CD4-positive, alpha-beta T cell treated with Interferon gamma for 1 hour (primary cell): ENCODE results near the gene TULP4.
"Not testable (repeated sequence)": the region's sequence is repeated elsewhere in the genome, so short reads cannot be mapped to it uniquely, and the experiment has no call there.

ENCODE experiments used
- DNase-seq: peaks from one replicate; pipeline ENCODE4 v3.0.0-alpha.2; 2020

Gene TULP4

DNA sequence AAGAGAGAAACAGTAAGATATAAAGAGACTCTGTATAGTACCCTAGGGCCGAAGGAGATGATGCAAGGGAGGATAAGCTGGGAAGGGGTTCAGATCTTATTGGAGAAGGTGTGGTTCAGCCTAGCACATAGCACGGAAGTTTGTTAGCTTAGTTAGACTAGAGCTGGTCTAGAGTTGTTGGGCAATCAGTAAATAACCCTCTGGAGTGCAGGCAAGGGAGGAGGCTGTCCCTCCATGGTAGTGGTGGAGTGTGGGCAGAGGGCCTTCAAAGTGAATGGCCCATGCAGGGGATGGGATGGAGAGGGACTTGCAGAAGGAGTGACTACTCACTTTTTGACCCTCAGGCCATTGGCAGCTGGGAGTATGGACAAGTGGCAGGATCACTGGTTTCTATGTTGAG is 20.0 kb downstream of the TULP4 start:
- no peak for DNase-seq

DNA sequence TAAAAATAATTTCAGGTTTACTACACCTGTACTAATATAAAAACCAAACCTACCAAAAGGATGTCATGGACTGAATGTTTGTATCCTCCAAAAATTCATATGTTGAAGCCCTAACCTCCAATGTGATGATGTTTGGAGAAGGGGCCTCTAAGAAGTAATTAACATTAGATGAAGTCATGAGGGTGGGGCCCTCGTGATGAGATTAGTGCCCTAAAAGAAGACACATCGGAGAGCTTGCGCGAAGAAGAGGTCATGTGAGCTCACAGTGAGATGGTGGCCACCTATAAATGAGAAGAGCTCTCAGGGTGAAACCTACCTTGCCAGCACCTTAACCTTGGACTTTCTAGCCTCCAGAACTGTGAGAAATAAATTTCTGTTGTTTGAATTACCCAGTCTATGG is 20.8 kb downstream of the TULP4 start:
- DNase-seq = no peak

- DNase-seq = no peak
Observed at GRCh38 chr6:158334534-158334933, 22.3 kb downstream of the TULP4 start.

DNA sequence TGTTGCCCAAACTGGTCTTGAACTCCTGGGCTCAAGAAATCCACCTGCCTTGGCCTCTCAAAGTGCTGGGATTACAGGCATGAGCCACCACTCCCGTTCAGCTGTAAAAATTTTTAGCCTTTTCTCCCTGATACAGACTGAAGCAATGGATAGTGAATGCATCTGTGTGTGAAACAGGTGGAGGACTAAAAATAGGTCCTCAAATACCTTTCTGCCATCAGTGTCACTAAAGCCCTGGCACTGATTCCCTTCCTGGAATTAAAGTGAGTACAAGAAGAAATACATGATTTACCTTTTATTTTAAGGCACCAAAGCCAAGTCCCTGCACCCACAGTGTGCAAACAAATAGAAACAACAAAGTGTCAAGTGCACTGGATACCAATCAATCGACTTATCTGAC is 25.1 kb downstream of the TULP4 start:
- DNase-seq = no peak

DNA sequence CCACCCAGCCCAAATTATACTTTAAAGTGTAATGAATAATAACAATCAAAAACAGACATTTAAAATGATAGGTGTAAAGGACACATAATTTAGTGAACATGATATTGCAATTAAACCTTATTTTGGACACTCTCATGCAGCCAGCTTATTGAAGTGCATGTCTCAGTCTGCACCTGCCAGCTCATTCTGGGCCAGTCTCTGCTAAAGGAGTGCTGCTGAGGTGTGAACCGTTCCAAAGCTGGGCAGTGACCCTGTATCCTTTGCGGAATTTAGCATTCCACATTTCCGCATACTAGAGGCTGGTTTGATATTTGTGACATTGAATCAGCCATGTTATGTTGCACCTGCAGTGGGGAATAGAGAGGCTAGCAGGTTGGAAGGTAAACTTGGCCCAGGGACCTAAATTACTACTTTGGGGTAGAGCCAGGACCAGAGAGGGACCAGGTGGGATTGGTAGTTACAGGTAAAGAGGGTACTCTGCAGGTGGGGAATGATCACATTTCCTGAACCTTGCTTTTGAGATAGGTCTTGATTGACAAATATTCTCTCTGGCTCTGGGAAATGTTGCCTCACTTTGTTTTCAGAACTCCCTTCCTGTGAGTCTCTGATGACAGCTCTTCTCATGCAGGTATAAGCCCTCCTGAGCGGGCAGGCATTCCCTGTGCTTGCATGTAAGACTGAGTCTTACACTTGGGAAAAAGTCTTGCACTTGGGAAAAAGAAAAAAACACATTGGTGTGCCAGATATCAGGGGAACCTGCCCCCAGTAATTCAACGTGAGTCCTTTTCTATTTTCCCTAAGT is 26.2 kb downstream of the TULP4 start:
- DNase-seq = no peak

- DNase-seq = not testable (repeated sequence)
Observed at GRCh38 chr6:158339197-158339596, 26.9 kb downstream of the TULP4 start.

- no peak for DNase-seq
Observed at GRCh38 chr6:158340252-158340651, 28.0 kb downstream of the TULP4 start.

DNA sequence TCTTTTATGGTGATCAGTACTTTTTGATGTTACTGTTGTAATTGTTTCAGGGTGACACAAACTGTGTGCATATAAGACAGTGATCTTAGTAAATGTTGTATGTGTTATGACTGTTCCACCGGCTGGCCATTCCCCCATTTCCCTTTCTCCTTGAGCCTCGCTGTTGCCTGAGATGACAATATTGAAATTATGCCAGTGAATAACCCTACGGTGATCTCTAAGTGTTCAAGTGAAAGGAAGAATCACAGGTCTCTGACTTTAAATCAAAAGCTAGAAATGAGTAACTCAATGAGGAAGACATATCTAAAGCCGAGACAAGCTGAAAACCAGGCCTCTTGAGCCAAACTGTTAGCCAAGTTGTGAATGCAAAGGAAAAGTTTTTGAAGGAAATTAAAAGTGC is 32.3 kb downstream of the TULP4 start:
- no peak for DNase-seq

GRCh38 chr6:158345444-158345843 is 33.2 kb downstream of the TULP4 start:
- DNase-seq = not testable (repeated sequence)

- no peak for DNase-seq
Observed at GRCh38 chr6:158347335-158347734, 35.1 kb downstream of the TULP4 start.

DNA sequence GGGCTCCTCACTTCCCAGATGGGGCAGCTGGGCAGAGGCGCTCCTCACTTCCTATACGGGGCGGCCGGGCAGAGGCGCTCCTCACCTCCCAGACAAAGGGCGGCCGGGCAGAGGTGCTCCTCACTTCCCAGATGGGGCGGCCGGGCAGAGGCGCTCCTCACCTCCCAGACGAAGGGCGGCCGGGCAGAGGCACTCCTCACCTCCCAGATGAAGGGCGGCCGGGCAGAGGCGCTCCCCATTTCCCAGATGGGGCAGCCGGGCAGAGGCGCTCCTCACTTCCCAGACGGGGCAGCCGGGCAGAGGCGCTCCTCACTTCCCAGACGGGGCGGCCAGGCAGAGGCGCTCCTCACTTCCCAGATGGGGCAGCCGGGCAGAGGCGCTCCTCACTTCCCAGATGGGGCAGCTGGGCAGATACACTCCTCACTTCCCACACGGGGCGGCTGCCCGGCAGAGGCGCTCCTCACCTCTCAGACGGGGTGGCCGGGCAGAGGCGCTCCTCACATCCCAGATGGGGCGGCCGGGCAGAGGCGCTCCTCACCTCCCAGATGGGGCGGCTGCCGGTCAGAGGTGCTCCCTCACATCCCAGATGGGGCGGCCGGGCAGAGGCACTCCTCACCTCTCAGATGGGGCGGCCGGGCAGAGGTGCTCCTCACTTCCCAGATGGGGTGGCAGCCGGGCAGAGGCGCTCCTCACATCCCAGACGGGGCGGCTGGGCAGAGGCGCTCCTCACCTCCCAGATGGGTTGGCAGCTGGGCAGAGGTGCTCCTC is 36.7 kb downstream of the TULP4 start:
- DNase-seq = not testable (repeated sequence)

GRCh38 chr6:158349505-158350275 is 37.4 kb downstream of the TULP4 start:
- DNase-seq = not testable (repeated sequence)

GRCh38 chr6:158350731-158351130 is 38.5 kb downstream of the TULP4 start:
- not testable (repeated sequence) for DNase-seq

DNA sequence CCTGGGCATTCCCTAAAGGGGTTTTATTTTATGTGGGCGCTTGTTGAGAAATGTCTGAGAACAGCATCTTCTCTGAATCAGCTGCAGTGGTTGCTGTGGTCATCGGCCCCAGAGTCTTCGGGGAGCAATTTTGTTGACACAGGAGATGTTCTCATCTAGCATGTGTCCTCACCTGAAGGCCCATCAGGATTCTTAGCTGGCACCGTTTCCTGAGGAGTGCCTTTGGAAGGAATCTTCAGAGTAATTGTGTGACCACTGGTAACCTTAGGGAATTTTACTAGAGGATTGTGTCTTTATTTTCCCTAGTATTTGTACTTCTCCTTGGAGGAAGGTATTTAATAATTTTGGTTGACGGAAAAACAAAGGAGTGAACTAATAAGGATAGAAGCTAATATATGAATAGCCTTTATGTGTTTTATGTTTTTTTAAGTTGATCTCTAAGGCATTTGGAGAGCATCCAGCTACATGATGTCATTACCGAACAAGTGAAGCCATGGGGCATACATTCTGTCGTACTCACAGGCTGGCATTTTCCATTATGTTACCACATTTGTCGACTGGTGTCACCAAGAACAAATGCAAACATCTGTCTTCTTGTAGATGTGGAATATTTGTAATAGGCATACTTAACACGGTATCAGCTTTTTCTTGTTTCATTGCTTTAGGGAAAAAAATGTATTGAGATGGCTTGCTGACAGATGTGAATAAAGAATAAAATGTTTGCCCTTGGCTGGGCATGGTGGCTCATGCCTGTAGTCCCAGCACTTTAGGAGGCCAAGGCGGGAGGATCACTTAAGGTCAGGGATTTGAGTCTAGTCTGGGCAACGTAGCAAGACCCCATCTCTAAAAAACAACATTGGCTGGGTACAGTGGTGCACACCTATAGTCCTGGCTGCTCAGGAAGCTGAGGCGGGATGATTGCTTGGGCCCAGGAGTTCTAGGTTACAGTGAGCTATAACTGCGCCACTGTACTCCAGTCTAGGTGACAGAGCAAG is 41.9 kb downstream of the TULP4 start:
- DNase-seq = no peak

- no peak for DNase-seq
Observed at GRCh38 chr6:158356586-158357546, 44.6 kb downstream of the TULP4 start.

DNA sequence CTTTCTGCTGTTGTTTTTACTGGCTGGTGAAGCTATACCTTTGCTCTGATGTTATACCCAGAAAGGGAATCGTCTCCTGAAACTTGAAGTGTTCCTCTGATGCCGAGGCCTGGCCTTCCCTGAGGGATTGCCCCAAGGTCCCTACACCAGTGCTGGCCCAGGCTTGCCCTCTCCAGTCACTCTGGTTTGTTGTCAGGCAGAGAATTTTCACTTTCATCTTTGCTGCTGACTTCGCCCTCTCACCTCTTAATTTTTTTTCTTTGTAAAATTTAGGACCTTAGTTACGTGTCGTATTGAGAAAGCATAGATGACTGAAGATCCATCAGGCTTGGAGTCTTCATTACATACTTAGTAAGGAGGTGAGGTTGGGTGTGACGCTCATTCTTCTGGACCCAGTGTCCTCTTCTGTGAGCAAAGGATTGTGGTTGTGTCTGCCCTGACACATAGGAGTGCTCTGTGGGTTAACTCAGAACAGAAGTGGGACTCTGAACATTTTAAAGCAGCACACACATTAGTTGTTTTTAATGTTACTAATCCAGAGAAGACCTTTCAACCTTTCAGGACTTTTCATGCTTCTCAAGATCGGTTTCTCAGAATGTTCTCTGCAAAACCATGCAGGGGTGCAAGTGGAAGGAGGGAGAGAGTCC is 45.4 kb downstream of the TULP4 start:
- no peak for DNase-seq

DNA sequence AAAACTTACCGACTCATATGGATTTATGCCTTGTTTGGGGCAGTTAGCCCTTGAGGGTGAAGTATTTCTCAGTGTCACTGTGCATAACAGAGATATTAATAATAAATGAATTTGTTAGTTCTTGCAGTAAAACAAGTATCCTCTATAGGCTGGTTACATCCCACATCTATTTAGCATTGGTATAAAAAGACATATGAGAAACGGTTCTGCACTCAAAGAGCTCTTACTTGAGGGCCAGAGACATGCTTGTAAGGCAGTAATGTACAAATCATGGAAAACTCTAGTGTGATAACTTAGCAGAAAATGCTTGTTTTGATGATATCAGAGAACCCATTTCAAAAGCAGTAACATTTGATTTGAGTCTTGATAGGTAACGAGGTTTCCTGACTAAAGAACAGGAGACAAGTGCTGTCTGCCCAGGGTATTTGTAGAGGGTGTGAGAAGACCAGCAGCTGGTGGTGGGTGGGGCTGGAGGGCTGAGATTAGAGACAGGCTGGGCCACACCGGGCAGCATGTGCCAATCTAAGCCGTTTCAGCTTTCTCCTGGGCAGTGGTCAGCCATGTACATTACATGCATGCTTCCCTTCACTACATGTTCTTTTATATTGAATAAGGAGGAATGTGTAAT is 46.3 kb downstream of the TULP4 start:
- DNase-seq = no peak

DNA sequence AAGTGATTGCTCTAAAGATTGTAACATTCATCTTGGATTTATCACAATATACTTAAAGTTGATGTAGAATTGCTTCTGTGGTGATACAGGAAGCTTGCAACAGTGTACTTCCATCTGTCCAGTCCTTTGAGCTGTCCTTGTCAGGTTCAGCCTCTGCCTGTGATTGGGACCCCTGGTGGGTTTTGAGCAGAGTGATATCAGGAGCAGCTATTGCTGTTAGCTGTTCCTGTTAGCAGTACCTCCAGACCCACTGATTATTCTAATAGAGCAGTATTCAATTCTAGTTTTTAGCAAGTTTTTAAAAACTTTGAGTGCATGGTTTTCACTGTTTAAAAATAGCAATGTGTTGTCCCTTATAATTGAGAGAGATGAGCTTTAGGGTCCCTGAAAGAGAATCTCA is 48.8 kb downstream of the TULP4 start:
- DNase-seq = no peak

- no peak for DNase-seq
Observed at GRCh38 chr6:158361961-158362669, 49.9 kb downstream of the TULP4 start.
